Endothelial cell of umbilical vein (primary cell): Measurements from ENCODE around the gene MROH8. TPM values are rescaled to one million over a fixed set of nuclear protein-coding genes. Genes with fewer than 3 reads are reported as not detected.

ENCODE experiments used
- BruUV-seq: library from RNA; stranded (reverse); fragments of 400-500 nt; replicated peaks from 2 replicates; lab custom pipeline; 2021; lab: Mats Ljungman, UMichigan
- CTCF ChIA-PET: fragments of 300-600, 350-600 bp; sonication (Branson Sonifier 250); formaldehyde crosslinking; loops from one replicate; lab custom pipeline; 2021; ENCODE audit warnings: antibody characterized with exemption, inconsistent platforms; lab: Charles Lee
- POLR2A ChIA-PET: fragments of 300-600, 350-600 bp; sonication (Branson Sonifier 250); formaldehyde crosslinking; loops from one replicate; lab custom pipeline; 2021; ENCODE audit warnings: antibody characterized with exemption, inconsistent platforms; lab: Charles Lee
- DNase-seq: peaks from one replicate; pipeline ENCODE4 v3.0.0-alpha.2; 2011; ENCODE audit warnings: low read depth, low spot score
- FAIRE-seq: peaks from 2 replicates; lab custom pipeline; 2011; peaks lifted over from hg19 to GRCh38; lab: Jason Lieb, UNC
- H2AFZ ChIP-seq: 2 replicates; pipeline ENCODE4 v1.6.0; 2012; ENCODE audit warnings: low read depth, low read length, control low read depth, inconsistent platforms
- H3K27ac ChIP-seq: 2 replicates; pipeline ENCODE4 v1.5.1; 2011; ENCODE audit warnings: low read depth, mild to moderate bottlenecking, control low read depth, low read length, moderate library complexity; ENCODE audit not compliant: insufficient read depth
- H3K27me3 ChIP-seq, 2 experiments: 2 replicates each; pipeline versions ENCODE4 v1.6.0 to v1.6.1; 2011; ENCODE audit warnings: low read length in 2 of 2, mixed read lengths in 1 of 2; ENCODE audit not compliant: control insufficient read depth in 2 of 2, insufficient read depth in 2 of 2
- H3K36me3 ChIP-seq, 2 experiments: 2 replicates in 1 of 2; 3 replicates in 1 of 2; pipeline ENCODE4 v1.5.1; 2011; ENCODE audit warnings: low read length in 2 of 2, mild to moderate bottlenecking in 1 of 2, moderate library complexity in 1 of 2; ENCODE audit not compliant: control insufficient read depth in 2 of 2, insufficient read depth in 2 of 2; ENCODE audit errors: extremely low read depth in 1 of 2
- H3K4me1 ChIP-seq: 3 replicates; pipeline ENCODE4 v1.5.1; 2011; ENCODE audit warnings: mild to moderate bottlenecking, low read length; ENCODE audit not compliant: control insufficient read depth, insufficient read depth; ENCODE audit errors: extremely low read depth
- H3K4me2 ChIP-seq: 2 replicates; pipeline ENCODE4 v1.6.1; 2011; ENCODE audit warnings: low read length, control low read depth, mixed read lengths; ENCODE audit not compliant: insufficient read depth
- H3K4me3 ChIP-seq, 3 experiments: fragments of 200-600 bp in 1 of 3; sonication (generic), shearing (Covaris generic) in 1 of 3; replicated peaks in 1 of 3; 2 replicates each; pipeline ENCODE4 v1.5.1; 2011 to 2016; ENCODE audit warnings: control low read depth in 3 of 3, low read length in 3 of 3, mild to moderate bottlenecking in 2 of 3, inconsistent platforms in 1 of 3, low read depth in 1 of 3, moderate library complexity in 1 of 3; ENCODE audit not compliant: insufficient read depth in 1 of 3
- H3K79me2 ChIP-seq: 2 replicates; pipeline ENCODE4 v1.6.0; 2012; ENCODE audit warnings: low read length, inconsistent platforms; ENCODE audit not compliant: control insufficient read depth, insufficient read depth
- H3K9ac ChIP-seq: replicated peaks from 2 replicates; pipeline ENCODE3; 2011; ENCODE audit warnings: low read length, control low read depth; ENCODE audit not compliant: insufficient read depth; ENCODE audit errors: extremely low read depth
- H3K9me1 ChIP-seq: replicated peaks from 3 replicates; pipeline ENCODE4 v1.6.0; 2011; ENCODE audit warnings: mild to moderate bottlenecking, low read length; ENCODE audit not compliant: control insufficient read depth, insufficient read depth; ENCODE audit errors: extremely low read depth
- H3K9me3 ChIP-seq: replicated peaks from 2 replicates; pipeline ENCODE4 v1.5.1; 2012; ENCODE audit warnings: low read length, inconsistent platforms; ENCODE audit not compliant: control insufficient read depth, insufficient read depth
- H4K20me1 ChIP-seq: replicated peaks from 2 replicates; pipeline ENCODE3; 2011; ENCODE audit warnings: mild to moderate bottlenecking, low read length; ENCODE audit not compliant: control insufficient read depth, insufficient read depth; ENCODE audit errors: extremely low read depth
- CTCF ChIP-seq, 2 donors: IDR thresholded peaks; 1 replicate in 1 of 2; 2 replicates in 1 of 2; pipeline ENCODE4 v1.5.1; 2011; ENCODE audit warnings: low read length in 2 of 2, mild to moderate bottlenecking in 2 of 2, moderate library complexity in 2 of 2, control low read depth in 1 of 2, inconsistent platforms in 1 of 2, low read depth in 1 of 2; ENCODE audit not compliant: insufficient read depth in 1 of 2; ENCODE audit errors: extremely low read depth in 1 of 2
- EZH2 ChIP-seq: IDR thresholded peaks from 2 replicates; pipeline ENCODE4 v1.6.1; 2012; ENCODE audit warnings: borderline replicate concordance, low read depth, mild to moderate bottlenecking, moderate library complexity, low read length, inconsistent platforms; ENCODE audit not compliant: severe bottlenecking
- FOS ChIP-seq: IDR thresholded peaks from 2 replicates; pipeline ENCODE4 v1.6.1; 2011; ENCODE audit warnings: mild to moderate bottlenecking, low read length, moderate library complexity, borderline replicate concordance; ENCODE audit not compliant: insufficient read depth
- GATA2 ChIP-seq: IDR thresholded peaks from 2 replicates; pipeline ENCODE4 v1.7.0; 2011; ENCODE audit warnings: low read depth, mild to moderate bottlenecking, moderate library complexity, mixed read lengths, low read length; ENCODE audit not compliant: insufficient read length, insufficient read depth
- JUN ChIP-seq: IDR thresholded peaks from 2 replicates; pipeline ENCODE4 v1.6.1; 2011; ENCODE audit warnings: borderline replicate concordance, low read depth; ENCODE audit not compliant: insufficient read length, insufficient read depth
- MAX ChIP-seq: IDR thresholded peaks from 2 replicates; pipeline ENCODE4 v1.6.1; 2011; ENCODE audit not compliant: insufficient read depth, insufficient read length
- MYC ChIP-seq: IDR thresholded peaks from one replicate; pipeline ENCODE4 v1.6.1; 2011; ENCODE audit warnings: mild to moderate bottlenecking, low read depth, low read length
- POLR2A ChIP-seq: IDR thresholded peaks from 2 replicates; pipeline ENCODE4 v1.6.1; 2012; ENCODE audit warnings: low read depth, mild to moderate bottlenecking, control low read depth, low read length
- POLR2AphosphoS5 ChIP-seq: IDR thresholded peaks from 2 replicates; pipeline ENCODE4 v1.6.1; 2012; ENCODE audit warnings: low read depth, mild to moderate bottlenecking, control low read depth, low read length, moderate library complexity; ENCODE audit not compliant: insufficient read depth
- dilution Hi-C: fragments of 300-500 bp; cut with MboI; formaldehyde crosslinking; loops from one replicate; pipeline ENCODE4 v1.15.0; 2019; ENCODE audit warnings: low sequenced_read_pairs; ENCODE audit not compliant: extremely low pct_ligation_motif_present
- intact Hi-C: fragments of 100-400 bp; cut with micrococcal nuclease; formaldehyde crosslinking; loops from one replicate; pipeline ENCODE4 v1.10.0; 2022
- polyA plus RNA-seq, 4 experiments: library from polyadenylated mRNA; depleted of rRNA in 3 of 4; stranded (reverse) in 3 of 4; unstranded in 1 of 4; fragments of >200 nt; gene quantifications; 2 replicates each; pipeline versions ENCODE4 v1.2.1 to v1.2.3, GENCODE V29; 2011 to 2012; ENCODE audit warnings: missing spikeins in 1 of 4
- total RNA-seq: library from RNA; stranded (reverse); gene quantifications from 2 replicates; pipeline ENCODE4 v1.2.3, GENCODE V29; 2021

MROH8 gene
- total and polyA plus RNA-seq, 2 donors (not counting 3 experiments of a cell fraction or from before 2014, with no cell fraction given), result 1.3 to 1.5 TPM

- Histone ChIP-seq H3K27ac (no peak overlapping the region), H3K4me1 (no peaks in the 10 kb centered on the region), H2AFZ (no peak overlapping the region), H3K36me3 (peaks cover 13 to 31% of the 10 kb centered on the region in 2 experiments), H3K4me3 (no peak overlapping the region), H3K4me2 (no peak overlapping the region), H3K27me3 (no peaks in the 10 kb centered on the region), H3K9me3 (no peaks in the 10 kb centered on the region), H3K79me2 (peaks cover 12% of the 10 kb centered on the region), H4K20me1 (no peaks in the 10 kb centered on the region), H3K9ac (no peak overlapping the region), H3K9me1 (no peaks in the 10 kb centered on the region)
- CTCF ChIA-PET, result interaction anchor here (1.0 to 1.8 kb wide), 2 partner anchors 10 to 25 kb away, joined by 3 to 10 read pairs; no protein-coding TSS in a partner anchor
- FAIRE-seq (no peak), DNase-seq (no peak)
- POLR2A ChIA-PET, result no interaction called here
- intact Hi-C loops (no loop called here), dilution Hi-C loops (no loop called here)
- BruUV-seq, result no TSS peak
- no peak for TF ChIP-seq JUN
- no peak for TF ChIP-seq POLR2A
- TF ChIP-seq GATA2, result no peak
- no peak for TF ChIP-seq EZH2
- TF ChIP-seq FOS, result no peak
- no peak for TF ChIP-seq MYC
- TF ChIP-seq MAX, result no peak
- TF ChIP-seq CTCF (IDR thresholded peaks at IDR 0.05; ENCODE audit: extremely low read depth in 1 of 2, insufficient read depth in 1 of 2, low read depth in 1 of 2, low read length in 2 of 2), result no peak
- TF ChIP-seq POLR2AphosphoS5, result no peak
Observed at GRCh38 chr20:37219751-37220668, 40.7 kb upstream of the MROH8 start.
